Thoracic aorta (tissue), 2 donors: ENCODE data around the gene TPD52L1. TPM values are rescaled to one million over a fixed set of nuclear protein-coding genes. Genes with fewer than 3 reads are reported as not detected.
A peak's percentile ranks its signal among the peaks of the same experiment; 100 is the strongest.

Source experiments
- ATAC-seq: fragments of 150-250 bp; one replicate; pipeline ENCODE4 v1.8.0; 2017; ENCODE audit warnings: low read depth; ENCODE audit not compliant: insufficient number of reproducible peaks, low FRiP score
- DNase-seq: peaks from one replicate; pipeline ENCODE4 v3.0.0-alpha.2; 2020; ENCODE audit warnings: low spot score
- H3K27ac ChIP-seq, 2 donors: fragments of 200-600 bp; sonication (generic); 1 replicate in 1 of 2; 2 replicates in 1 of 2; pipeline ENCODE4 v1.5.1; 2016; ENCODE audit warnings: mild to moderate bottlenecking in 2 of 2, moderate library complexity in 2 of 2
- H3K27me3 ChIP-seq: fragments of 200-600 bp; sonication (generic); replicated peaks from 2 replicates; pipeline ENCODE4 v1.6.0; 2016; ENCODE audit warnings: mild to moderate bottlenecking; ENCODE audit not compliant: insufficient read depth
- H3K36me3 ChIP-seq: fragments of 200-600 bp; sonication (generic); one replicate; pipeline ENCODE4 v1.5.1; 2016
- H3K4me1 ChIP-seq, 2 donors: fragments of 200-600 bp; sonication (generic); 1 replicate in 1 of 2; 2 replicates in 1 of 2; pipeline versions ENCODE4 v1.5.1 to v1.6.0; 2016; ENCODE audit warnings: low read depth in 2 of 2, mild to moderate bottlenecking in 1 of 2; ENCODE audit not compliant: control insufficient read depth in 1 of 2
- H3K4me3 ChIP-seq: fragments of 200-600 bp; sonication (generic); 2 replicates; pipeline ENCODE4 v1.5.1; 2016; ENCODE audit warnings: mild to moderate bottlenecking
- H3K9me3 ChIP-seq: fragments of 200-600 bp; sonication (generic); 2 replicates; pipeline ENCODE4 v1.5.1; 2016
- CTCF ChIP-seq: fragments of 200-600 bp; sonication (generic); IDR thresholded peaks from one replicate; pipeline ENCODE4 v1.5.1; 2019; ENCODE audit warnings: antibody characterized with exemption
- total RNA-seq, 2 donors: library from RNA; depleted of rRNA; stranded (reverse); fragments of >200 nt; gene quantifications; one replicate each; pipeline versions ENCODE4 v1.1.0 to v1.2.3, GENCODE V29; 2016

The TPD52L1 gene
- total RNA-seq, 2 donors from 2014 or later = 37.1 to 73.5 TPM

GRCh38 chr6:125111219-125111983 is 42.2 kb upstream of the TPD52L1 start:
- ATAC-seq = no peak
- no peak overlapping the region for H3K27ac ChIP-seq
- no peaks in the 10 kb centered on the region for H3K4me1 ChIP-seq
- no peak for TF ChIP-seq CTCF
- H3K36me3 ChIP-seq = no peaks in the 10 kb centered on the region
- DNase-seq = no peak
- H3K9me3 ChIP-seq = peaks cover 27% of the 10 kb centered on the region
- no peak overlapping the region for H3K4me3 ChIP-seq
- H3K27me3 ChIP-seq = no peaks in the 10 kb centered on the region

GRCh38 chr6:125112934-125113333 is 40.6 kb upstream of the TPD52L1 start:
- Histone ChIP-seq H3K9me3 (peaks cover 27% of the 10 kb centered on the region), H3K4me1 (no peaks in the 10 kb centered on the region), H3K27ac (no peak overlapping the region), H3K27me3 (no peaks in the 10 kb centered on the region), H3K4me3 (no peak overlapping the region), H3K36me3 (no peaks in the 10 kb centered on the region)
- TF ChIP-seq CTCF = no peak
- DNase-seq (no peak), ATAC-seq (no peak)

- no peaks in the 10 kb centered on the region for H3K27me3 ChIP-seq
- DNase-seq (no peak), ATAC-seq (no peak)
- H3K27ac ChIP-seq = no peak overlapping the region
- peaks cover 27% of the 10 kb centered on the region for H3K9me3 ChIP-seq
- H3K4me3 ChIP-seq = no peak overlapping the region
- peak; percentile 68 for TF ChIP-seq CTCF
- no peaks in the 10 kb centered on the region for H3K36me3 ChIP-seq
- H3K4me1 ChIP-seq = no peaks in the 10 kb centered on the region
Measured at GRCh38 chr6:125114248-125114858, 39.2 kb upstream of the TPD52L1 start.

DNA sequence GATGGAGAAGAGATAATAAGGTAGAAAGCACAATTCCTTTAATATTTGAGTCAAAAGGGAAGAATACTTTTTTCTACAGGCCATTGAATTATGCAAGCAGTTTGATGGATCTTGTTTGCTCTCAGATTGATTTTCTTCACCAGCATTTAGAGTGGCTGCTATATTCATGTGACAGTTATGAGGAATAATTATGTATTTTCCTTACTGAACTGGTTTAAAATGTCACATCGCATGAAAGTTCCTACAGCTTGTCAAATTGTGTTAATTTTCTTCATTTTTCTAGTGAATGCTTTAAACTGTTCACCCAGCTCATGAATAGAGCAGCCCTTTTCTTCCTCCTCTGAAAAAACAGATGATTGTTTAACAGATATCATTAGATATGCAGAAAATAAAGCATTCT is 37.4 kb upstream of the TPD52L1 start:
- TF ChIP-seq CTCF = no peak
- Histone ChIP-seq H3K4me1 (no peaks in the 10 kb centered on the region), H3K9me3 (peaks cover 9% of the 10 kb centered on the region), H3K27me3 (no peaks in the 10 kb centered on the region), H3K36me3 (no peaks in the 10 kb centered on the region), H3K27ac (no peak overlapping the region), H3K4me3 (no peak overlapping the region)
- DNase-seq = no peak
- ATAC-seq = no peak

- Histone ChIP-seq H3K27ac (no peak overlapping the region), H3K4me1 (no peaks in the 10 kb centered on the region), H3K36me3 (no peaks in the 10 kb centered on the region), H3K27me3 (no peaks in the 10 kb centered on the region), H3K4me3 (no peak overlapping the region), H3K9me3 (peaks cover 3% of the 10 kb centered on the region)
- no peak for ATAC-seq
- no peak for TF ChIP-seq CTCF
- no peak for DNase-seq
Measured at GRCh38 chr6:125116710-125117109, 36.9 kb upstream of the TPD52L1 start.
